Heart left ventricle (tissue), 13 donors: ENCODE measurements around the gene IFT57.

Experiments
- CTCF ChIP-seq, 12 donors: fragments of 200-600 bp; sonication (generic) in 4 of 12; IDR thresholded peaks; one replicate each; pipeline versions ENCODE4 v1.5.0 to v1.8.0; 2018 to 2022; ENCODE audit warnings: antibody characterized with exemption in 12 of 12, mild to moderate bottlenecking in 5 of 12
- POLR2A ChIP-seq, 2 donors: fragments of 450-650 bp; IDR thresholded peaks; one replicate each; pipeline ENCODE4 v1.6.1; 2017; ENCODE audit warnings: antibody characterized with exemption in 2 of 2, mild to moderate bottlenecking in 2 of 2, moderate library complexity in 2 of 2
- donor health status: ischemic (EF 13 %, LVEDD 7.1; RV severe dilation, severe dysfunction).
- donor health status: DM: no; HTN: yes; CAD: no.
- donor health status: DM: no; HTN: no; CAD: no.
- donor health status: ischemic (EF 25% LVEDD 6.9; RV normal size, moderate dysfunction).
- donor health status: ischemic (EF 25% LVEDD 5.7; RV mildly dilated, moderate dysfunction).
- donor health status: ischemic (EF 35%, LVEDD 5.7; RV mildly dilated, moderate dysfunction).
- donor health status: nonischemic (EF 11% LVEDD 7.7; RV severe dilation, severe dysfunction).
- donor health status: DM: yes; HTN: yes; CAD: no.
- donor health status: PGD.
- donor health status: ischemic (EF 29% LVEDD 5.4; RV normal size, mild dysfunction).
- donor health status: nonischemic (EF 23%, LVEDD 6.1; RV moderate dilation, normal function).

- TF ChIP-seq CTCF (IDR thresholded peaks at IDR 0.05) (no peak), POLR2A (IDR thresholded peaks at IDR 0.05) (no peak)
These were observed 16.9 kb upstream of the IFT57 start for GRCh38 chr3:108239082-108239481.
